Kidney glomerular epithelial cell (primary cell): ENCODE measurements around the gene BRSK1.
"Not testable (repeated sequence)": the region's sequence is repeated elsewhere in the genome, so short reads cannot be mapped to it uniquely, and the experiment has no call there.

Source experiments
- DNase-seq: peaks from one replicate; lab custom pipeline; 2025; lab: John Stamatoyannopoulos, UW

The BRSK1 gene

GRCh38 chr19:55329791-55330190 is 46.0 kb downstream of the BRSK1 start:
- not testable (repeated sequence) for DNase-seq

GRCh38 chr19:55333870-55334269 is 50.1 kb downstream of the BRSK1 start:
- DNase-seq: no peak

GRCh38 chr19:55336101-55336500 is 52.3 kb downstream of the BRSK1 start:
- DNase-seq: no peak

- peak; percentile 100 for DNase-seq
Observed at GRCh38 chr19:55339105-55339888, 55.5 kb downstream of the BRSK1 start, which contains the start of gene KMT5C. Gene KMT5C, plus strand, starts transcription at chr19:55339876. Its CDS starts 2,061 bp downstream, at chr19:55341937.

- DNase-seq: no peak
Observed at GRCh38 chr19:55339889-55340783, 56.3 kb downstream of the BRSK1 start.

GRCh38 chr19:55340784-55341147 is 57.0 kb downstream of the BRSK1 start:
- no peak for DNase-seq

GRCh38 chr19:55341171-55341588 is 57.4 kb downstream of the BRSK1 start:
- DNase-seq: no peak

- DNase-seq: no peak
Observed at GRCh38 chr19:55341595-55342531, 58.1 kb downstream of the BRSK1 start.

GRCh38 chr19:55344444-55344843 is 60.6 kb downstream of the BRSK1 start:
- no peak for DNase-seq

- DNase-seq: no peak
Observed at GRCh38 chr19:55345101-55345817, 61.5 kb downstream of the BRSK1 start.

GRCh38 chr19:55345818-55346724 is 62.3 kb downstream of the BRSK1 start:
- no peak for DNase-seq

GRCh38 chr19:55346725-55347441 is 63.1 kb downstream of the BRSK1 start:
- DNase-seq: no peak

GRCh38 chr19:55347442-55348009 is 63.7 kb downstream of the BRSK1 start:
- DNase-seq: no peak

GRCh38 chr19:55348317-55349034 is 64.7 kb downstream of the BRSK1 start:
- no peak for DNase-seq

GRCh38 chr19:55350620-55351315 is 67.0 kb downstream of the BRSK1 start:
- no peak for DNase-seq

- no peak for DNase-seq
Observed at GRCh38 chr19:55352040-55352439, 68.2 kb downstream of the BRSK1 start.

GRCh38 chr19:55352549-55353145 is 68.8 kb downstream of the BRSK1 start:
- DNase-seq: no peak
